ENCODE measurements around the gene DCAF10.

DNA sequence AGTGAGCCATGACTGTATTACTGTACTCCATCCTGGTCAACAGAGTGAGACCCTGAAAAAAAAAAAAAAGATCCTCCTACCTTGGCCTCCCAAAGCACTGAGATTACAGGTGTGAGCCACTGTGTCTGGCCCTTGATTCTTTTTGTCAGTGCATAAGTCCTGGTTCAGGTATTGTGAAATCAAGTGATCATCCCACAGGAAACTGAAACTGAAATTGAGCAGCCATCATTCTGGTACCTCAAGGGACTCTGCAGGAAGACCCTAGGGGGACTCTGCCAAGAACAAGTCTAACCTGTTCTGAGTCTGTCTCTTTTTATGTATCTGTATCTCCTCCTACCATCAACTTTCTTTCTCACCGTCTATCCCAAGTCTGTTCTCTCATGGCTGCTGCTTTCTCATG, 1.9 kb upstream of the DCAF10 start:
- TF ChIP-seq, protein P1, sequence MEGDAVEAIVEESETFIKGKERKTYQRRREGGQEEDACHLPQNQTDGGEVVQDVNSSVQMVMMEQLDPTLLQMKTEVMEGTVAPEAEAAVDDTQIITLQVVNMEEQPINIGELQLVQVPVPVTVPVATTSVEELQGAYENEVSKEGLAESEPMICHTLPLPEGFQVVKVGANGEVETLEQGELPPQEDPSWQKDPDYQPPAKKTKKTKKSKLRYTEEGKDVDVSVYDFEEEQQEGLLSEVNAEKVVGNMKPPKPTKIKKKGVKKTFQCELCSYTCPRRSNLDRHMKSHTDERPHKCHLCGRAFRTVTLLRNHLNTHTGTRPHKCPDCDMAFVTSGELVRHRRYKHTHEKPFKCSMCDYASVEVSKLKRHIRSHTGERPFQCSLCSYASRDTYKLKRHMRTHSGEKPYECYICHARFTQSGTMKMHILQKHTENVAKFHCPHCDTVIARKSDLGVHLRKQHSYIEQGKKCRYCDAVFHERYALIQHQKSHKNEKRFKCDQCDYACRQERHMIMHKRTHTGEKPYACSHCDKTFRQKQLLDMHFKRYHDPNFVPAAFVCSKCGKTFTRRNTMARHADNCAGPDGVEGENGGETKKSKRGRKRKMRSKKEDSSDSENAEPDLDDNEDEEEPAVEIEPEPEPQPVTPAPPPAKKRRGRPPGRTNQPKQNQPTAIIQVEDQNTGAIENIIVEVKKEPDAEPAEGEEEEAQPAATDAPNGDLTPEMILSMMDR (IDR thresholded peaks at IDR 0.05; ENCODE audit: low read depth, low read length), result no peak
- no peak for TF ChIP-seq POLR2A (IDR thresholded peaks at IDR 0.05; ENCODE audit: extremely low read depth, insufficient read length)
